Cardiac septum (tissue), 1 donor: ENCODE measurements around the gene OR8B3. TPM values are rescaled to one million over a fixed set of nuclear protein-coding genes. Genes with fewer than 3 reads are reported as not detected.
"Not testable (repeated sequence)": the region's sequence is repeated elsewhere in the genome, so short reads cannot be mapped to it uniquely, and the experiment has no call there.

ENCODE experiments used
- DNase-seq: peaks from one replicate; pipeline ENCODE4 v3.0.0-alpha.2; 2020; ENCODE audit warnings: low spot score
- intact Hi-C: fragments of 100-400 bp; cut with DNase I; formaldehyde crosslinking; loops from one replicate; pipeline ENCODE4 v1.14.0; 2022
- total RNA-seq: library from RNA; stranded (reverse); fragmentation: NEBNext Ultra II Directional; extraction: Animal tissue kit (Norgen Biotek cat#: 25700); gene quantifications from one replicate; pipeline ENCODE4 v1.2.1, GENCODE V29; 2021
- donor health status: DM: no; HTN: no; CAD: no.

Gene OR8B3
- total RNA-seq, 1 donor from 2014 or later = not detected

- DNase-seq, intact Hi-C loops: not testable (repeated sequence)
These were observed 16.0 kb downstream of the OR8B3 start for GRCh38 chr11:124382857-124383256.

- intact Hi-C loops = no loop called here
- no peak for DNase-seq
These were observed 18.2 kb downstream of the OR8B3 start for GRCh38 chr11:124380585-124380984.

GRCh38 chr11:124376280-124376679 lies 22.5 kb downstream of the OR8B3 start:
- intact Hi-C loops = no loop called here
- no peak for DNase-seq

- intact Hi-C loops = no loop called here
- no peak for DNase-seq
These were observed 39.3 kb downstream of the OR8B3 start for GRCh38 chr11:124359566-124359965.

- DNase-seq = no peak
- intact Hi-C loops = no loop called here
These were observed 52.4 kb downstream of the OR8B3 start for GRCh38 chr11:124346311-124346955.

Other genes starting within 250 kb of the OR8B3 start
- gene OR10D3, start 215.7 kb downstream of the OR8B3 start, total RNA-seq = not detected
- gene OR8G1, start 157.9 kb downstream of the OR8B3 start, total RNA-seq = not detected
- gene OR8G5, start 142.6 kb downstream of the OR8B3 start, total RNA-seq = not detected
- gene OR8D1, start 85.1 kb downstream of the OR8B3 start, total RNA-seq = not detected
- not detected for gene OR8D2, start 78.8 kb downstream of the OR8B3 start, total RNA-seq
- not detected for gene OR8B2, start 14.5 kb downstream of the OR8B3 start, total RNA-seq
- not detected for gene OR8B4, start 25.8 kb upstream of the OR8B3 start, total RNA-seq
- not detected for gene OR8B8, start 46.7 kb upstream of the OR8B3 start, total RNA-seq
- not detected for gene OR8B12, start 144.6 kb upstream of the OR8B3 start, total RNA-seq
- not detected for gene OR8A1, start 171.0 kb upstream of the OR8B3 start, total RNA-seq
- gene PANX3, start 212.4 kb upstream of the OR8B3 start, total RNA-seq = not detected
- 21.3 TPM for gene TBRG1, start 223.8 kb upstream of the OR8B3 start, total RNA-seq